Mesodermal cell (in vitro differentiated cells): ENCODE data around the gene CDK11A.
"Not testable (repeated sequence)": the region's sequence is repeated elsewhere in the genome, so short reads cannot be mapped to it uniquely, and the experiment has no call there.

ENCODE experiments used
- H3K27ac ChIP-seq: 2 replicates; pipeline ENCODE4 v1.7.0; 2013; ENCODE audit warnings: mild to moderate bottlenecking, low read depth, low read length, moderate library complexity; ENCODE audit not compliant: severe bottlenecking
- H3K36me3 ChIP-seq: 2 replicates; pipeline ENCODE4 v1.7.1; 2013; ENCODE audit warnings: mild to moderate bottlenecking, low read length, moderate library complexity; ENCODE audit not compliant: control insufficient read depth, insufficient read depth
- H3K4me1 ChIP-seq: one replicate; pipeline ENCODE4 v1.7.1; 2013; ENCODE audit warnings: mild to moderate bottlenecking, low read length; ENCODE audit not compliant: insufficient read depth, control insufficient read depth, poor library complexity, severe bottlenecking
- H3K4me3 ChIP-seq: 2 replicates; pipeline ENCODE4 v1.7.0; 2013; ENCODE audit warnings: low read length, control low read depth, mild to moderate bottlenecking; ENCODE audit not compliant: insufficient read depth, poor library complexity, severe bottlenecking; ENCODE audit errors: extremely low read depth
- H3K9me3 ChIP-seq: 2 replicates; pipeline ENCODE4 v1.7.1; 2013; ENCODE audit warnings: mild to moderate bottlenecking, low read length, moderate library complexity; ENCODE audit not compliant: control insufficient read depth
- WGBS, 2 experiments: methylation state at CpG; one replicate each; pipeline ENCODE4 v1.1.5; 2013; ENCODE audit warnings: missing lambda C conversion rate in 2 of 2; ENCODE audit not compliant: insufficient coverage in 2 of 2; 5-methylcytosine and 5-hydroxymethylcytosine counted together

The CDK11A gene

GRCh38 chr1:1669468-1670440, 54.4 kb downstream of the CDK11A start:
- peaks cover 72% of the 10 kb centered on the region for H3K36me3 ChIP-seq
- no peaks in the 10 kb centered on the region for H3K9me3 ChIP-seq
- H3K27ac ChIP-seq: peak overlapping the region; percentile 41
- no peaks in the 10 kb centered on the region for H3K4me1 ChIP-seq
- H3K4me3 ChIP-seq: no peak overlapping the region
- 94 to 95% methylated on average over 34 to 39 of the region's 43 CpGs for WGBS, 2 experiments

- WGBS, 2 experiments: 98 to 100% methylated on average over 10 of the region's 15 CpGs
- Histone ChIP-seq H3K36me3 (peaks cover 54% of the 10 kb centered on the region), H3K4me3 (no peak overlapping the region), H3K9me3 (no peaks in the 10 kb centered on the region), H3K4me1 (no peaks in the 10 kb centered on the region), H3K27ac (no peak overlapping the region)
These were observed 57.6 kb downstream of the CDK11A start for GRCh38 chr1:1666526-1666925.

GRCh38 chr1:1665815-1666251, 58.3 kb downstream of the CDK11A start:
- WGBS, 2 experiments: 94 to 95% methylated on average over 24 to 25 of the region's 25 CpGs
- Histone ChIP-seq H3K9me3 (no peaks in the 10 kb centered on the region), H3K4me3 (no peak overlapping the region), H3K27ac (no peak overlapping the region), H3K36me3 (peaks cover 47% of the 10 kb centered on the region), H3K4me1 (no peaks in the 10 kb centered on the region)

GRCh38 chr1:1664941-1665814, 59.0 kb downstream of the CDK11A start:
- Histone ChIP-seq H3K36me3 (peaks cover 42% of the 10 kb centered on the region), H3K27ac (no peak overlapping the region), H3K4me3 (no peak overlapping the region), H3K9me3 (no peaks in the 10 kb centered on the region), H3K4me1 (no peaks in the 10 kb centered on the region)
- 95% methylated on average over 26 of the region's 27 CpGs for WGBS, 2 experiments

- not testable (repeated sequence) for H3K9me3 ChIP-seq, H3K4me1 ChIP-seq, H3K4me3 ChIP-seq, H3K27ac ChIP-seq
- peaks cover 34% of the 10 kb centered on the region for H3K36me3 ChIP-seq
- WGBS, 2 experiments: no CpG with 5 or more reads among the region's 11 CpGs
These were observed 59.8 kb downstream of the CDK11A start for GRCh38 chr1:1664318-1664717.

GRCh38 chr1:1662830-1663560, 61.2 kb downstream of the CDK11A start:
- WGBS, 2 experiments: 100% methylated on average over 1 to 2 of the region's 15 CpGs
- H3K4me1 ChIP-seq, H3K4me3 ChIP-seq, H3K9me3 ChIP-seq, H3K27ac ChIP-seq: not testable (repeated sequence)
- H3K36me3 ChIP-seq: peaks cover 24% of the 10 kb centered on the region

- H3K9me3 ChIP-seq, H3K4me3 ChIP-seq, H3K4me1 ChIP-seq, H3K27ac ChIP-seq: not testable (repeated sequence)
- H3K36me3 ChIP-seq: peaks cover 20% of the 10 kb centered on the region
- WGBS, 2 experiments: 100% methylated on average over 3 of the region's 9 CpGs; no CpG with 5 or more reads in 1 of the 2 experiments
These were observed 61.8 kb downstream of the CDK11A start for GRCh38 chr1:1662392-1662791.

- peak within 1 kb of the TSS; percentile 54 for H3K4me3 ChIP-seq
- not testable (repeated sequence) for H3K9me3 ChIP-seq, H3K4me1 ChIP-seq
- H3K27ac ChIP-seq: peak within 1 kb of the TSS; percentile 99
- H3K36me3 ChIP-seq: peaks cover 29% of the 10 kb centered on the region
- WGBS, 2 experiments: 0% methylated on average over 34 to 43 of the region's 96 CpGs
These were observed 65.3 kb downstream of the CDK11A start, which contains the start of gene CDK11B for GRCh38 chr1:1658583-1659549. CDK11B (minus strand) TSS chr1:1659004; CDS start chr1:1657485, 1,519 bp downstream.
